ENCODE data around the gene C20orf204.

- TF ChIP-seq, protein P1, sequence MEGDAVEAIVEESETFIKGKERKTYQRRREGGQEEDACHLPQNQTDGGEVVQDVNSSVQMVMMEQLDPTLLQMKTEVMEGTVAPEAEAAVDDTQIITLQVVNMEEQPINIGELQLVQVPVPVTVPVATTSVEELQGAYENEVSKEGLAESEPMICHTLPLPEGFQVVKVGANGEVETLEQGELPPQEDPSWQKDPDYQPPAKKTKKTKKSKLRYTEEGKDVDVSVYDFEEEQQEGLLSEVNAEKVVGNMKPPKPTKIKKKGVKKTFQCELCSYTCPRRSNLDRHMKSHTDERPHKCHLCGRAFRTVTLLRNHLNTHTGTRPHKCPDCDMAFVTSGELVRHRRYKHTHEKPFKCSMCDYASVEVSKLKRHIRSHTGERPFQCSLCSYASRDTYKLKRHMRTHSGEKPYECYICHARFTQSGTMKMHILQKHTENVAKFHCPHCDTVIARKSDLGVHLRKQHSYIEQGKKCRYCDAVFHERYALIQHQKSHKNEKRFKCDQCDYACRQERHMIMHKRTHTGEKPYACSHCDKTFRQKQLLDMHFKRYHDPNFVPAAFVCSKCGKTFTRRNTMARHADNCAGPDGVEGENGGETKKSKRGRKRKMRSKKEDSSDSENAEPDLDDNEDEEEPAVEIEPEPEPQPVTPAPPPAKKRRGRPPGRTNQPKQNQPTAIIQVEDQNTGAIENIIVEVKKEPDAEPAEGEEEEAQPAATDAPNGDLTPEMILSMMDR (conservative IDR thresholded peaks at IDR 0.05 in 1 of 2, IDR thresholded peaks at IDR 0.05 in 1 of 2; ENCODE audit: extremely low read depth in 1 of 2, insufficient read depth in 1 of 2, low read depth in 1 of 2, low read length in 2 of 2), result no peak
- no peak for TF ChIP-seq EZH2 (IDR thresholded peaks at IDR 0.05; ENCODE audit: borderline replicate concordance, low read length)
These were observed 29.3 kb downstream of the C20orf204 start for GRCh38 chr20:64065062-64065973.
